Muscle of leg (tissue), 16 donors: ENCODE results near the gene CRYGA. TPM values are rescaled to one million over a fixed set of nuclear protein-coding genes. Genes with fewer than 3 reads are reported as not detected.

ENCODE experiments used
- DNase-seq: peaks from one replicate; pipeline ENCODE4 v3.0.0; 2013
- H3K27ac ChIP-seq: one replicate; pipeline ENCODE4 v1.5.1; 2013; ENCODE audit warnings: mild to moderate bottlenecking, low read length, control low read depth
- H3K27me3 ChIP-seq: one replicate; pipeline ENCODE4 v1.6.1; 2013; ENCODE audit warnings: low read length; ENCODE audit not compliant: control insufficient read depth, insufficient read depth
- H3K36me3 ChIP-seq: one replicate; pipeline ENCODE4 v1.6.1; 2013; ENCODE audit warnings: low read length; ENCODE audit not compliant: control insufficient read depth, insufficient read depth
- H3K4me1 ChIP-seq: one replicate; pipeline ENCODE4 v1.6.1; 2013; ENCODE audit warnings: low read length; ENCODE audit not compliant: control insufficient read depth, insufficient read depth
- H3K4me3 ChIP-seq: one replicate; pipeline ENCODE4 v1.5.1; 2013; ENCODE audit warnings: low read length, control low read depth
- H3K9me3 ChIP-seq: replicated peaks from 2 replicates; pipeline ENCODE4 v1.6.1; 2013; ENCODE audit warnings: low read depth, low read length; ENCODE audit not compliant: control insufficient read depth
- WGBS: methylation state at CpG from one replicate; pipeline ENCODE4 v1.1.5; 2013; ENCODE audit warnings: missing lambda C conversion rate; ENCODE audit not compliant: insufficient coverage; 5-methylcytosine and 5-hydroxymethylcytosine counted together
- long read RNA-seq, 11 donors: transcript quantifications; one replicate each; lab custom pipeline, GENCODE V29; 2026
- polyA plus RNA-seq, 8 donors: library from polyadenylated mRNA; unstranded; fragments of 120-200 nt; gene quantifications; one replicate each; pipeline versions ENCODE4 v1.2.1 to v1.2.3, GENCODE V29; 2013; ENCODE audit warnings: inconsistent platforms in 1 of 8, low replicate concordance in 1 of 8; ENCODE audit not compliant: insufficient read length in 8 of 8, insufficient read depth in 1 of 8
- total RNA-seq: library from RNA; stranded (reverse); fragments of 120-200 nt; gene quantifications from one replicate; pipeline ENCODE4 v1.2.4, GENCODE V29; 2013

Gene CRYGA, protein sequence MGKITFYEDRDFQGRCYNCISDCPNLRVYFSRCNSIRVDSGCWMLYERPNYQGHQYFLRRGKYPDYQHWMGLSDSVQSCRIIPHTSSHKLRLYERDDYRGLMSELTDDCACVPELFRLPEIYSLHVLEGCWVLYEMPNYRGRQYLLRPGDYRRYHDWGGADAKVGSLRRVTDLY
- total RNA-seq (not detected), polyA plus RNA-seq (not detected)
- long read RNA-seq, donor 1, result 0 reads
- long read RNA-seq, donor 2, result 0 reads
- long read RNA-seq, donor 3, result 0 reads
- long read RNA-seq, donor 4, result 0 reads
- long read RNA-seq, donor 5, result 0 reads
- long read RNA-seq, donor 6, result 0 reads
- long read RNA-seq, donor 7, result 0 reads
- long read RNA-seq, donor 8, result 0 reads
- long read RNA-seq, donor 9, result 0 reads
- long read RNA-seq, donor 10, result 0 reads
- long read RNA-seq, donor 11, result 0 reads

DNA sequence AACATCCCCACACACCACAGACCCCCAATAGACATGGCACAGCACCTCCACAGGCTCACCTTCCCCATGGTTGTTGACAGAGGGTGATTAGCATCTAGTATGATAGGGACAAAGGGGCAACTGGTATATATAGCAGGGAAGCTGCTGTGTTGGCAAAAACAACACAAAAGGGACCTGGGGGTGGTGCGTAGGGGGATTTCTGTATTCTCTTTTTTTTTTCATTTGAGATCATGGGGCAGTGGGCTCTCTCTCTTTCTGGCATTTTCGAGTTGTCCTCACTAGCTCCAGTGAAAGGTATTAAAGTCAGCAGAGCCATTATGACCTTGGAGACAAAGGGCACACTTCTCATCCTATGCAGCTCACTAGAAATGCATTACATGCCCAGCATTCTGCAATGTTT is at the start of gene CRYGA:
Gene CRYGA, minus strand, starts transcription at position 101 of the 400 bp plus-strand sequence. Its CDS starts 33 bp downstream, at position 68.
- Histone ChIP-seq H3K4me1 (no peaks in the 10 kb centered on the region), H3K36me3 (no peaks in the 10 kb centered on the region), H3K9me3 (no peaks in the 10 kb centered on the region), H3K27me3 (no peaks in the 10 kb centered on the region), H3K27ac (no peak within 1 kb of the TSS), H3K4me3 (no peak within 1 kb of the TSS)
- DNase-seq, result no peak
- no CpG with 5 or more reads among the region's 2 CpGs for WGBS

DNA sequence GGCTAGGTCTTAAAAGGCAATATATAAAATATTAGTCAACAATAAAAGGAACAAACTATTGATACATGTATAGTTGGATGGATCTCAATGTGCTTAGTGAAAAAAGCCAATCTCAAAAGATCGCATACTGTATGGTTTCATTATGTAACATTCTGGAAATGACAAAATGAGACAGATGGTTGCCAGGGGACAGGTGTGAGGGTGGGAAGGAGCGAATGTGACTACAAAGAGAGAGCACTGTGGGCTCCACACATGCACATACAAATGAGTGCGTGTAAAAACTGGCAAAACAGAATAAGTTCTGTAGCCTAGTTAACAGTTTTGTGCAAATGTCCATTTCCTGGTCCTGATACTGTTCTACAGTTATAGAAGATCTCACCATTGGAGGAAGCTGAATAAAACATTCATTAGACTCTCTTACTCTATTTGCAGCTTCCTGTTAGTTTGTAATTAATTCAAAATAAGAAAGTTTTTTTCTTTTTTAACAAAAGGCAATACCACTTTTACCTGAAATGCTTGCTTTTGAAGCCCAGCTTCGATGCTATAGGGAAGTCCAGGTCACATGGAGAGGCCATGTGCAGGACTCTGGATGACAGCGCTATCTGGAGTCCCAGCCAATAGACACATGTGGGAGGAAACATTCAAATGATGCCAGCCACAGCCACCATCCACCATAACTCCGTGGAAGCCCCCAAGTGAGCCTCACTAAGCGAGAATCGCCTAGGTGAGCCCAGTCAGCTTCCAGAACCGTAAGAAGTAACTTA is 47.5 kb upstream of the CRYGA start:
- H3K9me3 ChIP-seq, result no peaks in the 10 kb centered on the region
- no peaks in the 10 kb centered on the region for H3K4me1 ChIP-seq
- WGBS, result 94% methylated on average over 2 of the region's 9 CpGs
- no peaks in the 10 kb centered on the region for H3K27me3 ChIP-seq
- H3K27ac ChIP-seq, result no peak overlapping the region
- no peaks in the 10 kb centered on the region for H3K36me3 ChIP-seq
- DNase-seq, result no peak
- H3K4me3 ChIP-seq, result no peak overlapping the region

DNA sequence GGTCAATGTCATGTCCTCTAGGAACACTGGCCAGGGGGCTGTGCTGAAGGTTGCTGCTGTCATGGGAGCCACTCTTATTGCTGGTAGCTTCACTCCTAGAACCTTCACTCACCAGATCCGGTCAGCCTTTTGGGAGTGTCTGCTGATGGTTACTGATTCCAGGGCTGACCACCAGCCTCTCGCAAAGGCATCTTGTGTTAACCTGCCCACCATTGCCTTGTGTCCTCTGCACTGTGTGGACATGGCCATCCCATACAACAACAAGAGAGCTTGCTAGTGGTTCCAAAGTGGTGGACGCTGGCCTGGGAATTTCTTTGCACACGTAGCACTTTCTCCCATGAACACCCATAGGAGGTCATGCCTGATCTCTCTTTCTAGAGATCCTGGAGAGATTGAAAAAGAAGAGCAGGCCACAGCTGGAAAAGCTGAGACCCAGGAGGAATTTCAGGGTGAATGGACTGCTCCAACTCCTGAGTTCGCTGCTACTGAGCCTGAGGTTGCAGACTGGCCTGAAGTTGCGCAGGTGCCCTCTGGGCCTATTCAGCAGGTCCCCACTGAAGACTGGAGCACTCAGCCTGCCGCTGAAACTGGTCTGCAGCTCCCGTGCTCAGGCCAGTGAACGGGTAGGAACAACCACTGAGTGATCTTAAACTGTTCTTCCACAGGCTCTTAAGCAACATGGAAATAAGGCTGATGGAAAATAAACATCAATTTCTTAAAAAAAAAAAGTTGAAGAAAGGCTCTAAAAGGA is 45.1 kb upstream of the CRYGA start:
- WGBS, result 91% methylated on average over 6 of the region's 9 CpGs
- Histone ChIP-seq H3K36me3 (no peaks in the 10 kb centered on the region), H3K9me3 (no peaks in the 10 kb centered on the region), H3K27ac (no peak overlapping the region), H3K27me3 (no peaks in the 10 kb centered on the region), H3K4me3 (no peak overlapping the region), H3K4me1 (no peaks in the 10 kb centered on the region)
- no peak for DNase-seq

DNA sequence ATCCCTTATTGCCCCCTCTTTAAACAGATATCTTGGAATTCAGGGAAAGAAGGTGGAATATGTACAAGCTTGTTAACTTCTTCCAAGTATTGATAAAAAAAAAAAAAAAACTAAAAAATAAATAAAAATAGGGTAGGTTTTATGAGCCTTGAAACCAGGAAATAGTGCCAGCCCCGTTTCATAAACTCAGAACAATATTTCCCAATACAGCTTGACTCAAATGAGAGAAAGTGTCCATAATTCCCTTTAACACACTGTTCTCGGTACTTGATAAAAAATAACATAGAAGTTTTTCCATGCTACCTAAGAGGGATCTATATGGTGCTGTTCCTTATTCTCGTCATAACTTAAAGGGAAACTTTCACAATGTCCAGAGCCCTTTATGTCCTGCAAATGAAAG is 44.4 kb upstream of the CRYGA start:
- WGBS, result no CpG with 5 or more reads among the region's 3 CpGs
- H3K9me3 ChIP-seq, result no peaks in the 10 kb centered on the region

DNA sequence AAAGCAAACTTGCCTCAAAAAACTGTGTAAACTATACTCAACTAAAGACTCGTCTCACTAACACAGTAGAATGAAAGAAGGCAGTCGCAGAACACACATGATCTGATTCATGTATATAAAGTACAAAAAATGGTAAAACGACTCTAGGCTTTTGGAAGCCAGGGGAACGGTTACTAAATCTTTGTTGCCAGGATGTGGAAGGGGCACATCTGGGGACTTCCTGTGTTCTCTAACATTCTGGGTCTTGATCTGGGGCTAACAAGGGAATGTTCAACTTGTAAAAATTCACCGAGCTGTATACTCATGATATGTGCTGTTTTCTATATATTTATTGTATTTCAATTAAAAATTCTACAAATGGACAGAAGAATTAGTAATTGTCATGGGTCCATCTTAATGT is 40.8 kb upstream of the CRYGA start:
- H3K36me3 ChIP-seq, result no peaks in the 10 kb centered on the region
- H3K9me3 ChIP-seq, result no peaks in the 10 kb centered on the region
- H3K4me3 ChIP-seq, result no peak overlapping the region
- no CpG with 5 or more reads among the region's 5 CpGs for WGBS
- H3K27me3 ChIP-seq, result no peaks in the 10 kb centered on the region
- no peaks in the 10 kb centered on the region for H3K4me1 ChIP-seq
- no peak for DNase-seq
- H3K27ac ChIP-seq, result no peak overlapping the region

More for the DNA sequence above, 44.4 kb upstream of the CRYGA start:
- H3K27ac ChIP-seq, result no peak overlapping the region
- no peak for DNase-seq
- no peaks in the 10 kb centered on the region for H3K36me3 ChIP-seq
- H3K4me3 ChIP-seq, result no peak overlapping the region
- H3K4me1 ChIP-seq, result no peaks in the 10 kb centered on the region
- no peaks in the 10 kb centered on the region for H3K27me3 ChIP-seq

DNA sequence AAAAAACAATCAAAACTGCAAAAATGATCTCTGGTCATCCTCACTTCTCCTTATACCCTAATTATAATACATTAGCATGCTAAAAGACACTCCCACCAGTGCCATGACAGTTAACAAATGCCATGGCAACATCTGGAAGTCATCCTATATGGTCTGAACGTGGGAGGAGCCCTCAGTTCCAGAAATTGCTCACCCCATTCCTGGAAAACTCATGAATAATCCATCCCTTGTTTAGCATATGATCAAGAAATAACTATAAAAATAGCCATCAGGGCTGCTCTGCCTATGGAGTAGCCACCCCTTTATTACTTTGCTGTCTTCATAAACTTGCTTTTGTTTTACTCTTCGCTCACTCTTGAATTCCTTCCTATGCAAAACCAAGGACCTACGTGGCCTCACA is 32.1 kb upstream of the CRYGA start:
- Histone ChIP-seq H3K36me3 (no peaks in the 10 kb centered on the region), H3K4me3 (no peak overlapping the region), H3K9me3 (no peaks in the 10 kb centered on the region), H3K27me3 (no peaks in the 10 kb centered on the region), H3K27ac (no peak overlapping the region), H3K4me1 (no peaks in the 10 kb centered on the region)
- 70% methylated on average over 3 of the region's 3 CpGs for WGBS
- no peak for DNase-seq

DNA sequence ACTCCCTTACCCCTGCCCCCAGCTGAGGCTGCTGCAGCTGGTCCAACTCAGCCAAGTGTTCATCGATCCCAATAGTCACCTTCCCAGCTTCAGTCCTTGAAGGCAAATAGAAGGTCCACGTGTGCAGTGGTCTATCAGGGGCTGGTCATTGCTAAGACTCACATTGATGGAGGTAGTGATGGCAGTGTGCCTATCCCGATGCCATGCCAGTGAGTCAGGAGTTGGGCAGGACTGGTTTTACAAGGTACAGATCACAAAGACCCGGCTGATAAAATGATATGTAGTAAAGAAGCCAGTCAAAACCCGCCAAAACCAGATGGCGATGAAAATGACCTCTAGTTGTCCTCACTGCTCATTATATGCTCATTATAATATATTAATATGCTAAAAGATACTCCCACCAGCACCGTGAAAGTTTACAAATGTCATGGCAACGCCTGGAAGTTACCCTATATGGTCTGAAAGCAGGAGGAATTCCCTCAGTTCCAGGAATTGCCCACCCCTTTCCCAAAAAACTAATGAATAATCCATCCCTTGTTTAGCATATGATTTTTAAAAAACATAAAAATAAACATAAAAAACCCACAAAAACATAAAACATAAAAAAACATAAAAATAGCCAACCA is 29.3 kb upstream of the CRYGA start:
- H3K4me1 ChIP-seq, result no peaks in the 10 kb centered on the region
- no peak overlapping the region for H3K4me3 ChIP-seq
- H3K9me3 ChIP-seq, result no peaks in the 10 kb centered on the region
- H3K36me3 ChIP-seq, result no peaks in the 10 kb centered on the region
- WGBS, result 90% methylated on average over 2 of the region's 8 CpGs
- no peak overlapping the region for H3K27ac ChIP-seq
- no peak for DNase-seq
- no peaks in the 10 kb centered on the region for H3K27me3 ChIP-seq

DNA sequence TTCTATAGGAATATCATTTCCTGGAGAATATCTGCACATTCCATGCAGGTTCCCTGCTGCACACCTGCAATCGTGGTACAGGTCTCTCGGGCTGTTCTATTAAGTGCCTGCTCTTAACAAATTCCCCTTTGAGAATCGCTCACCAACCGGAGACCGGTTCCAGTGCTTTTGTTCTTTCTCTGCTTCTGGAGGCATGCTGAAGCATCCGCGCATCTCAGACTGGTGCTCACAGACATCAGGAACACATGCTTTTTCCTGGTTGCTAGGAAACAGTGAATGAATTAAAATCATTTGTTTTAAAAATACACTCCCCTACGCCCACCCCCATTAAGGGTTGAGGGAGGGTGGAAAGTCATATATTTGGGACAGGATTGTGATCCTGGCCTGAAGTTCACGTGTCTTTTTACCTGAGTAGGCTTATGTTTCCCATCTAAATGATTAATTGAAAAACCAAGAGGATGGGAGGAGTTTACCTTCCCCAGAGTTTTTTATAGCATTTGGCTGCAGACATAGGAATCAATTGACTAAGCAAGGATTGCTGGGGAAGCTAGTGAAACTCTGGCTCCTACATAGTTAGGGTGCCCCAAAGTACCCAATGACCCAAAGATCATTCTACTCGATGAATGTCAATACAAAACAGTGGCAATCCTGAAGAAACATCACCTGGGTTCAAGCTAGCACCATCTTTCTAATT is 26.6 kb upstream of the CRYGA start, which contains the start of gene C2orf80:
Gene C2orf80, minus strand, starts transcription at position 221 of the 694 bp plus-strand sequence. CDS start 3,044 bp downstream, outside the sequence.
- no peak for DNase-seq
- Histone ChIP-seq H3K36me3 (no peaks in the 10 kb centered on the region), H3K4me3 (no peak within 1 kb of the TSS), H3K27me3 (no peaks in the 10 kb centered on the region), H3K27ac (no peak within 1 kb of the TSS), H3K4me1 (no peaks in the 10 kb centered on the region), H3K9me3 (no peaks in the 10 kb centered on the region)
- 11% methylated on average over 3 of the region's 10 CpGs for WGBS

DNA sequence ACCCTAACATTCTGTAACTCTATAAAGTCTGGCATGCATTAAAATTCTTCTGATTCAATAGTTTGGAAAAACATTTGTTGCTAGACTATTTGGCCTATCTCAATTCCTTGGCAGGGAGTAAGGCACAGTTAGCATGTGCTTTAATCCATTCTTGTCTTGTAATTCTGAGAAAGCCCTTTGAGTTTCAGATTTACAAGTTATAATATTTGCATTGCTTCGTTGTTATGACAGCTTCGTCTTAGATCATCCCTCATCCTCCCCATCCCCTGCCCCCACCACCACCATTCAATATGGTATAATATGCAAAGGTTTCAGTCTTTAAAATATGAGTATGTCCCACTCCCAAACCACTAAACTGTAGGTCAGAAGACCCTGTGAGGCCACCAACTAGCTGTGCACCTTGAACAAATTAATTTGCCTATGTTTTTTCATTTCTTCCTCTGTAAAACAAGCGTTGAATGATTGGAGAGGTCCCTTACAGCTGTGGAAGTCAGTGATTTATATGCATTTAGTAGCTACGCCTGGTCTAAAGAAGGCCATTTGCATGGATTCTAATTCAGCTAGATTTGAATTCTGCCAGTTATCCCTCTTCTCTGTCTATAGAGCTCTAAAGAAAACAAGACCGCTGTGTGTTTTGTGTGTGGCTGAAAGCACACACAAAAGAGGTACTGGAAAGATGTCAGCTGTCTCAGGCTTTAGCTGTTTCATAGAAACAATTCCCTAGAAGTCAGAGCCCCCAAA is 25.9 kb upstream of the CRYGA start:
- 20% methylated on average over 1 of the region's 5 CpGs for WGBS

More for the DNA sequence above, 25.9 kb upstream of the CRYGA start:
- H3K36me3 ChIP-seq, result no peaks in the 10 kb centered on the region
- H3K27ac ChIP-seq, result no peak overlapping the region
- no peak overlapping the region for H3K4me3 ChIP-seq
- DNase-seq, result no peak
- no peaks in the 10 kb centered on the region for H3K4me1 ChIP-seq
- H3K27me3 ChIP-seq, result peaks cover under 1% of the 10 kb centered on the region
- H3K9me3 ChIP-seq, result no peaks in the 10 kb centered on the region
